Testis (tissue), 2 donors: ENCODE results near the gene KBTBD6.

Experiments used
- POLR2A ChIP-seq: fragments of 450-650 bp; IDR thresholded peaks from one replicate; pipeline ENCODE4 v1.6.1; 2017; ENCODE audit warnings: antibody characterized with exemption, mild to moderate bottlenecking, moderate library complexity
- TF ChIP-seq, protein P1 (sequence below), 3 experiments: fragments of 450-650 bp in 2 of 3; fragments of 200-600 bp in 1 of 3; sonication (generic) in 1 of 3; IDR thresholded peaks; one replicate each; pipeline ENCODE4 v1.5.1; 2016 to 2019; ENCODE audit warnings: antibody characterized with exemption in 3 of 3, mild to moderate bottlenecking in 2 of 3, moderate library complexity in 1 of 3

DNA sequence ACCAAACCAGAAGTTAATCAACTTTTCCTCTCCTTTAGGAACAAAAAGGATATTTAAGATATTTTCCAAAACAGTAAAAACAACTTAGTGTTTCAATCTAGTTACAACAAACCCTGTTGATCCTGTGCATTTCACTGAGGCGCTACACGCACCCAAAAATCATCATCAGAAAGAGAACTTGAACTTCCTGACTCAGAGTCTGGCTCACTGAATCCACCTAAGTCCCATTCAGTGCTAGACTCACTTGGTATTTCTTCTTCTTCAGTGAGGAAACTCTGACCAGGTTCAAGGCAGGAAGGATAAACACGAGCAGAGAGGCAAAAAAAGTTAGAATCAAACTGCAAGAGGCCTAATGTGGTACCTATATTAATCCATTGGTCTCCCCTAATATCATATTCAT, 2.2 kb downstream of the KBTBD6 start:
- TF ChIP-seq POLR2A = no peak
- TF ChIP-seq, protein P1, sequence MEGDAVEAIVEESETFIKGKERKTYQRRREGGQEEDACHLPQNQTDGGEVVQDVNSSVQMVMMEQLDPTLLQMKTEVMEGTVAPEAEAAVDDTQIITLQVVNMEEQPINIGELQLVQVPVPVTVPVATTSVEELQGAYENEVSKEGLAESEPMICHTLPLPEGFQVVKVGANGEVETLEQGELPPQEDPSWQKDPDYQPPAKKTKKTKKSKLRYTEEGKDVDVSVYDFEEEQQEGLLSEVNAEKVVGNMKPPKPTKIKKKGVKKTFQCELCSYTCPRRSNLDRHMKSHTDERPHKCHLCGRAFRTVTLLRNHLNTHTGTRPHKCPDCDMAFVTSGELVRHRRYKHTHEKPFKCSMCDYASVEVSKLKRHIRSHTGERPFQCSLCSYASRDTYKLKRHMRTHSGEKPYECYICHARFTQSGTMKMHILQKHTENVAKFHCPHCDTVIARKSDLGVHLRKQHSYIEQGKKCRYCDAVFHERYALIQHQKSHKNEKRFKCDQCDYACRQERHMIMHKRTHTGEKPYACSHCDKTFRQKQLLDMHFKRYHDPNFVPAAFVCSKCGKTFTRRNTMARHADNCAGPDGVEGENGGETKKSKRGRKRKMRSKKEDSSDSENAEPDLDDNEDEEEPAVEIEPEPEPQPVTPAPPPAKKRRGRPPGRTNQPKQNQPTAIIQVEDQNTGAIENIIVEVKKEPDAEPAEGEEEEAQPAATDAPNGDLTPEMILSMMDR (IDR thresholded peaks at IDR 0.05) = no peak
